SJSA1 (cell line): ENCODE results near the gene AKR7A3. TPM values are rescaled to one million over a fixed set of nuclear protein-coding genes. Genes with fewer than 3 reads are reported as not detected.
A peak's percentile ranks its signal among the peaks of the same experiment; 100 is the strongest.
"Not testable (repeated sequence)": the region's sequence is repeated elsewhere in the genome, so short reads cannot be mapped to it uniquely, and the experiment has no call there.

Experiments used
- DNase-seq, 2 experiments: peaks; one replicate each; pipeline ENCODE4 v3.0.0-alpha.2; 2015 to 2020; ENCODE audit warnings: low spot score in 2 of 2, low read depth in 1 of 2
- H3K27ac ChIP-seq: fragments of 250-450 bp; sonication (Bioruptor Pico); 2 replicates; pipeline ENCODE4 v1.5.1; 2020; ENCODE audit warnings: mild to moderate bottlenecking, moderate library complexity
- H3K27me3 ChIP-seq: fragments of 250-450 bp; sonication (Bioruptor Pico); replicated peaks from 2 replicates; pipeline ENCODE4 v1.5.1; 2020; ENCODE audit warnings: mild to moderate bottlenecking, moderate library complexity
- H3K36me3 ChIP-seq: fragments of 250-450 bp; sonication (Bioruptor Pico); 2 replicates; pipeline ENCODE4 v1.5.1; 2020; ENCODE audit warnings: mild to moderate bottlenecking
- H3K4me1 ChIP-seq: fragments of 250-450 bp; sonication (Bioruptor Pico); replicated peaks from 2 replicates; pipeline ENCODE4 v1.6.1; 2021; ENCODE audit warnings: mild to moderate bottlenecking
- H3K4me3 ChIP-seq: fragments of 250-450 bp; sonication (Bioruptor Pico); 2 replicates; pipeline ENCODE4 v1.5.1; 2020; ENCODE audit warnings: mild to moderate bottlenecking
- H3K9me3 ChIP-seq: fragments of 250-450 bp; sonication (Bioruptor Pico); replicated peaks from 2 replicates; pipeline ENCODE4 v1.5.1; 2020; ENCODE audit warnings: mild to moderate bottlenecking
- total RNA-seq: library from RNA; depleted of rRNA; stranded (reverse); fragments of >200 nt; shearing (Covaris generic); gene quantifications from 2 replicates; pipeline ENCODE4 v1.2.3, GENCODE V29; 2014

The AKR7A3 gene
- total RNA-seq, 1 experiment from 2014 or later: 0.21 TPM

GRCh38 chr1:19312782-19313635 lies 24.4 kb upstream of the AKR7A3 start:
- Histone ChIP-seq H3K27me3 (no peaks in the 10 kb centered on the region), H3K9me3 (no peaks in the 10 kb centered on the region), H3K4me1 (peaks cover 30% of the 10 kb centered on the region), H3K36me3 (peaks cover 36% of the 10 kb centered on the region), H3K27ac (peak overlapping the region; percentile 45; the same call in 1 of the 2 replicates), H3K4me3 (peak overlapping the region; percentile 88)
- no peak for DNase-seq

GRCh38 chr1:19311931-19312781 lies 23.6 kb upstream of the AKR7A3 start, which contains the start of the genes AKR7A2 and SLC66A1:
Gene AKR7A2 (minus strand): TSS chr1:19312144. CDS start chr1:19312124, 20 bp downstream.
Gene SLC66A1 (plus strand): TSS chr1:19312326. CDS start chr1:19317678, 5,352 bp downstream.
- Histone ChIP-seq H3K4me1 (peaks cover 30% of the 10 kb centered on the region), H3K9me3 (no peaks in the 10 kb centered on the region), H3K36me3 (peaks cover 36% of the 10 kb centered on the region), H3K27me3 (no peaks in the 10 kb centered on the region), H3K4me3 (peak within 1 kb of the TSS; percentile 88), H3K27ac (peak within 1 kb of the TSS; percentile 45)
- peak; percentile 92 for DNase-seq

DNA sequence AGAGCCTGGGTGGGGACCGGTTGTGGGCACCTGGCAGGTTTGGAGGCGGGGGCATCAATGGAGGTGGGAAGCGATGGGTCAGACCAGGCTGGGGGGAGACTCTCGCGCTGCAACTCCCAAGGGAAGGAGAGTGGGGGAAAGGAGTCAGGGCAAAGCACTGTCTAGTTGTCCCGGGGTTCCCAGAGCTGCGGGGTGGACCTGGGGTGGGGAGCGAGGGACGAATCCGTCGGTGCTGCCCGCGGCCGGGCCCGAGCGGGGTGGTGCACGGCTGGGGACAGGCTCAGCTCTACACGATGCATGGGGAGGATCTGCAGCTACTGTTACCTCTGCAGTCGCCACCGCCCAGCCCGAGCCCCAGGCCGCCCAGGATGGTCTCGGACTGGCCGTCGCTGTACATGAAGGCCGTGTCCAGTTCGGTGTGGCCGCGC lies 22.9 kb upstream of the AKR7A3 start:
- H3K27me3 ChIP-seq: no peaks in the 10 kb centered on the region
- H3K27ac ChIP-seq: no peak overlapping the region
- H3K9me3 ChIP-seq: no peaks in the 10 kb centered on the region
- peak overlapping the region; percentile 88 for H3K4me3 ChIP-seq
- H3K36me3 ChIP-seq: peaks cover 39% of the 10 kb centered on the region
- DNase-seq: no peak
- peaks cover 30% of the 10 kb centered on the region for H3K4me1 ChIP-seq

DNA sequence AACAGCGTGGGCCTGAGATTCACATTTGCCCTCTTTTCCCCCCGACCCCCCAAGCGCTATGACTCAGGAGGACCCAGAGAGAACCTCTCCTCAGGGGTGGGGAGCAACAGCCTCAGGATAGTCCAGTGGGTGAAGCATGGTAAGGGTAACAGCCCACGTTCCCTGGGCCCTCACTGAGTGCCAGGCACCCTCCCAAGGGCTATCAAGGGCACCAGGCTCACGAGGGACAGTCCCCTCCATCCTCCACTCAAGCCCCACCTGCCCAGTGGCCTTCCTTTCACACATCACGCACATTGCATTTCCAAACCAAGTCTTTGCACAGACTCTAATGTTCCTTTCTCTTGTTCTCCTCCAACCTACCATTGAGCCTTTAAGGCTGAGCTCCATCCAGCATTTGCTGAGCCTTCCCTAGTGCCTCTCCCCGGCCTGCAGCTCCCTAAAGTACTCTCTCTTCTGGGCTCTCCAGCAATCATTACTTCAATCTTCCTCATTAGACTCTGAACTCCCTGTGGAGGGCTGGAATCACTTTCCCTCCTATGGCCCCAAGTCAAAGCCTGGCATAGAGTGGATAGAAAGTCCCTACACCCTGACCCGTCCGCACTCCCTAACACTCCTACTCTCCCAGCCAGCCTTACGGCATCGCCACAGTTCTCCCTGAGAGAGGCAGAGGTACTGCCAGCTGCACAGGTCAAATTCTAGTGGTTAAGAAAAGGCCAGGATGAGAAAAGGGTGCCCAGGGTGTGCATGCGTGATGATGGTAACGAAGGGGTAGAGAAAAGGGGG lies 22.3 kb upstream of the AKR7A3 start:
- Histone ChIP-seq H3K36me3 (peaks cover 41% of the 10 kb centered on the region), H3K4me3 (peak overlapping the region; percentile 88), H3K9me3 (no peaks in the 10 kb centered on the region), H3K4me1 (peaks cover 30% of the 10 kb centered on the region), H3K27me3 (no peaks in the 10 kb centered on the region), H3K27ac (no peak overlapping the region)
- no peak for DNase-seq

DNA sequence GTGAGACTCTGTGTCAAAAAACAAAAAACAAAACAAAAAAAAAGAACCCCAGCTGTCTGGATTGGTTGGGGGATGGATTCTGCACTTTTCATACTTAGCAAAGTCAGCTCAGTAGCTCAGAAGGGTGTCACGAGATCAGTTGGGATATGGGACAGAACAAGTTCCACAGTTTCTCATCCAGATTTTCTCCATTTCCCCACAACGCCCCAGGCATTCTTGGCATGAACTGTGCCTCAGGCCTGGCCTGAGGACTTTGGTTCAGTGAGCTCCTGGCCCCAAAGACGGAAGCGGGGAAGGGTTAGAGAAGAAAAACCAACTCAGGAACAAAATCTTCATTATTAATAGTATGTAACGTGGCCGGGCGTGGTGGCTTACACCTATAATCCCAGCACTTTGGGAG lies 21.5 kb upstream of the AKR7A3 start:
- H3K27me3 ChIP-seq: no peaks in the 10 kb centered on the region
- H3K27ac ChIP-seq: no peak overlapping the region
- H3K4me1 ChIP-seq: peaks cover 23% of the 10 kb centered on the region
- peaks cover 46% of the 10 kb centered on the region for H3K36me3 ChIP-seq
- H3K4me3 ChIP-seq: no peak overlapping the region
- DNase-seq: no peak
- H3K9me3 ChIP-seq: no peaks in the 10 kb centered on the region

GRCh38 chr1:19309123-19309813 lies 20.7 kb upstream of the AKR7A3 start:
- Histone ChIP-seq H3K27ac (no peak overlapping the region), H3K36me3 (peaks cover 52% of the 10 kb centered on the region), H3K4me3 (no peak overlapping the region), H3K27me3 (no peaks in the 10 kb centered on the region), H3K9me3 (no peaks in the 10 kb centered on the region), H3K4me1 (peaks cover 20% of the 10 kb centered on the region)
- no peak for DNase-seq

- no peak overlapping the region for H3K27ac ChIP-seq
- no peaks in the 10 kb centered on the region for H3K9me3 ChIP-seq
- H3K4me3 ChIP-seq: no peak overlapping the region
- no peaks in the 10 kb centered on the region for H3K27me3 ChIP-seq
- DNase-seq: no peak
- peaks cover 20% of the 10 kb centered on the region for H3K4me1 ChIP-seq
- H3K36me3 ChIP-seq: peaks cover 60% of the 10 kb centered on the region
Measured at GRCh38 chr1:19308509-19308907, 19.9 kb upstream of the AKR7A3 start.

DNA sequence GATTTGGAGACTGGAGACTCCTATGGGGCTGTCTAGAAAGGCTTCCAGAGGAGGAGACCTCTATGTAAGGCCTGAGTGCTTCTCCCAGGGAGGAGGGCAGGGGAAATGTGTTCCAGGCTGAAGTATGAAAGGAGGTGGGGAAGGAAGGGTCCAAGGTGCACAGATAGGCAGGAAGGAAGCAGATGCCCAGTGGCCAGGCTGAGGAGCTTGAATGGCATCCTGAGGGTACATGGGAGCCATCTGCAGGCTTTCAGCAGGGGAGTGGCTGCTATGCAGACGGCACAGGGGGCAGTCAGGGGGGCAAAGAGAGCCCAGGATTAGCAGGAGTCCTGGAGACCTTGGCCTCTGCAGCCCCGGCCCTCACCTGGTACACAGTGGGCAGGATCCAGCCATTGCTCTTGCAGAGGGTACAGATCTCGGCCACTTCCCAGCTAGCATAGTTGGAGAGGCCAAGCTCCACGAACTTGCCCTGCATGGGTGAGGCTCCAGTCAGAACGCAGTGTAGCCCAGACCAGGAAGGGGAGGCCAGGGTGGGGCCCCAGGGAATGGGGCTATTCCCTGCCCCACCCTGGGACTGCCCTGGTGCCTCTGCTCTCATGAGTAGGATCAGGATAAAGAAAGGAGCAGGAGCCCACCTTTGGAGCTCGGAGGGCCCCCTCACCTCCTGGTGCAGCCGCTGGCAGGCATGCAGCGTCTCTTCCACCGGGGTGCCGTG lies 19.4 kb upstream of the AKR7A3 start:
- H3K9me3 ChIP-seq: no peaks in the 10 kb centered on the region
- no peak overlapping the region for H3K4me3 ChIP-seq
- DNase-seq: no peak
- peaks cover 64% of the 10 kb centered on the region for H3K36me3 ChIP-seq
- H3K4me1 ChIP-seq: peaks cover 16% of the 10 kb centered on the region
- H3K27ac ChIP-seq: no peak overlapping the region
- H3K27me3 ChIP-seq: no peaks in the 10 kb centered on the region

GRCh38 chr1:19306941-19307340 lies 18.4 kb upstream of the AKR7A3 start:
- DNase-seq: no peak
- Histone ChIP-seq H3K36me3 (peaks cover 65% of the 10 kb centered on the region), H3K9me3 (no peaks in the 10 kb centered on the region), H3K4me3 (no peak overlapping the region), H3K27me3 (no peaks in the 10 kb centered on the region), H3K4me1 (peaks cover 9% of the 10 kb centered on the region), H3K27ac (no peak overlapping the region)

DNA sequence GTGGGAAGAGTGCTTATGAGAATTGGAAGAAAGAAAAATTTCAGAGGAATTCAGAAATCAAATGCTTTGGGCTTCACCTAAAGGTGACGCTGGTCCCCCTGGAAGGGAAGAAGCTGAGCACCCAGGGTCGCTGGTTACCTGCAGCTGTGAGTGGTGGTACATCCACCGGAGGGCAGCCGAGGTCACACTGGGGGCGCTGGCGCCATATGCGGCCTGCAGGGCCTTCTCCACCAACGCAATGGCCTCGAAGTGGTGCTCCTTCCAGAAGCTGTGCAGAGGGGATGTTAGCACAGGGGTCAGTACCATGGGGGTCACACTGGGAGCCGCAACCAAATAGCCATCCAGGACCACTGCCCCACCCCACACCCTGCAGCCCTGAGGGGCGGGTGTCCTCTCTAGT lies 17.3 kb upstream of the AKR7A3 start:
- no peaks in the 10 kb centered on the region for H3K9me3 ChIP-seq
- peaks cover 64% of the 10 kb centered on the region for H3K36me3 ChIP-seq
- no peak overlapping the region for H3K4me3 ChIP-seq
- H3K27me3 ChIP-seq: no peaks in the 10 kb centered on the region
- no peak overlapping the region for H3K27ac ChIP-seq
- peaks cover 5% of the 10 kb centered on the region for H3K4me1 ChIP-seq
- DNase-seq: no peak

DNA sequence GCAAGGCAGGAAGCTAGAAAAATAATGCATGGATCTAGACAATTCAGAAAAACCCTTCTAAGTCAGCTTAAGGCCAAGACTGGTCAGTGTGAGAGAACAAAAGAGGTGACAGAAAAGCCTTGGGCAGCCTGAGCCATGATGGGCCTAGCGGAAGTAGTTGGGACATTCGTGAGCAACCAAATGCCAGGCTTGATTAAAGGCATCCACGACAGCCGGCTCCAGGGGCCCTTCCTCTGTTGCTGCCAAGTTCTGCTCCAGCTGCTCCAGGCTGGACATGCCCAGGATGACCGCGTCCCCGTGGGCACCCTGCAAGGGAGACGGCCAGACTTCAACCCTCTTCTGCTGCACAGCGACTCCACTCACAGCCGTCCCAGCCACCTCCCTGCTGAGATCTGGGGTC lies 15.5 kb upstream of the AKR7A3 start:
- not testable (repeated sequence) for DNase-seq, H3K27me3 ChIP-seq, H3K27ac ChIP-seq, H3K9me3 ChIP-seq, H3K4me1 ChIP-seq, H3K4me3 ChIP-seq
- peaks cover 62% of the 10 kb centered on the region for H3K36me3 ChIP-seq

DNA sequence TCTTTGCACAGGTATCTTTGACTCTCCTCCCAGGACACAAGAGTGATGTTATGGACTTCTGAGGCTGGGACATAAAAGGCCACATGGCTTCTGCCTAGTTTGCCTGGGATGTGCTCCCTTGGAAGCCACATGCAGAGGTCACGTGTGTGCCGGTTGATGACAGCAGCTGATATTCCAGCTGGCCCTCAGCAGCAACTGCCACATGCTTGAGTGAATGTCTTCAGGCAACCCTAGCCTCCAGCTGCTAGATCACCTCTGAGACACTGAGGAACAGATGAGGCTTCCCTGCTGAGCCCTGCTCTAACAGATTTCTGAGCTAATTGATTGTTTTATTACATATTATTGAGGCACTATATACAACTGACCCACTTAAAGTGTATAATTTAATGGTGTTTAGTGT lies 11.6 kb upstream of the AKR7A3 start:
- Histone ChIP-seq H3K27me3 (no peaks in the 10 kb centered on the region), H3K27ac (no peak overlapping the region), H3K4me1 (no peaks in the 10 kb centered on the region), H3K36me3 (peaks cover 27% of the 10 kb centered on the region), H3K9me3 (no peaks in the 10 kb centered on the region; the same call in 1 of the 2 replicates), H3K4me3 (no peak overlapping the region)
- DNase-seq: no peak
